ENCODE measurements around the gene TUBB6.

Gene TUBB6

GRCh38 chr18:12346240-12346565, 38.2 kb downstream of the TUBB6 start:
- no peak for DNase-seq (ENCODE audit: low read depth)
- no peak overlapping the region for H3K4me3 ChIP-seq (ENCODE audit: low read depth, low read length)
- no peak for TF ChIP-seq CTCF (IDR thresholded peaks at IDR 0.05; ENCODE audit: insufficient read depth, low read depth, low read length, missing control alignments)

- no peak for TF ChIP-seq CTCF (IDR thresholded peaks at IDR 0.05; ENCODE audit: insufficient read depth, low read depth, low read length, missing control alignments)
Observed at GRCh38 chr18:12347895-12348294, 39.9 kb downstream of the TUBB6 start.

GRCh38 chr18:12352188-12352587, 44.1 kb downstream of the TUBB6 start:
- no peak for DNase-seq (ENCODE audit: low read depth)
- no peak for TF ChIP-seq CTCF (IDR thresholded peaks at IDR 0.05; ENCODE audit: insufficient read depth, low read depth, low read length, missing control alignments)
- no peak overlapping the region for H3K4me3 ChIP-seq (ENCODE audit: low read depth, low read length)

More at GRCh38 chr18:12347895-12348294, 39.9 kb downstream of the TUBB6 start:
- DNase-seq (ENCODE audit: low read depth): no peak
- H3K4me3 ChIP-seq (ENCODE audit: low read depth, low read length): no peak overlapping the region

- DNase-seq (ENCODE audit: low read depth): no peak
- TF ChIP-seq CTCF (IDR thresholded peaks at IDR 0.05; ENCODE audit: insufficient read depth, low read depth, low read length, missing control alignments): no peak
- no peak overlapping the region for H3K4me3 ChIP-seq (ENCODE audit: low read depth, low read length)
Observed at GRCh38 chr18:12359515-12359927, 51.5 kb downstream of the TUBB6 start.

GRCh38 chr18:12361770-12362378, 53.8 kb downstream of the TUBB6 start:
- no peak for TF ChIP-seq CTCF (IDR thresholded peaks at IDR 0.05; ENCODE audit: insufficient read depth, low read depth, low read length, missing control alignments)
- H3K4me3 ChIP-seq (ENCODE audit: low read depth, low read length): no peak overlapping the region
- DNase-seq (ENCODE audit: low read depth): no peak

GRCh38 chr18:12362473-12363174, 54.6 kb downstream of the TUBB6 start:
- TF ChIP-seq CTCF (IDR thresholded peaks at IDR 0.05; ENCODE audit: insufficient read depth, low read depth, low read length, missing control alignments): no peak
- DNase-seq (ENCODE audit: low read depth): no peak
- H3K4me3 ChIP-seq (ENCODE audit: low read depth, low read length): no peak overlapping the region

- no peak for DNase-seq (ENCODE audit: low read depth)
- H3K4me3 ChIP-seq (ENCODE audit: low read depth, low read length): no peak overlapping the region
- no peak for TF ChIP-seq CTCF (IDR thresholded peaks at IDR 0.05; ENCODE audit: insufficient read depth, low read depth, low read length, missing control alignments)
Observed at GRCh38 chr18:12366379-12366778, 58.3 kb downstream of the TUBB6 start.
